Midbrain (tissue), 1 donor: ENCODE measurements around the gene SNRK.
A peak's percentile ranks its signal among the peaks of the same experiment; 100 is the strongest.

Experiments
- DNase-seq: peaks from one replicate; lab custom pipeline; 2025; lab: John Stamatoyannopoulos, UW

SNRK gene

GRCh38 chr3:43286115-43286840 lies at the start of gene SNRK:
SNRK (plus strand) TSS chr3:43286540; CDS start chr3:43303204, 16,664 bp downstream.
- DNase-seq, result peak; percentile 93

- no peak for DNase-seq
These were observed 47.5 kb upstream of the SNRK start for GRCh38 chr3:43238801-43239200.

- DNase-seq, result no peak
These were observed 46.6 kb upstream of the SNRK start for GRCh38 chr3:43239755-43240154.

DNA sequence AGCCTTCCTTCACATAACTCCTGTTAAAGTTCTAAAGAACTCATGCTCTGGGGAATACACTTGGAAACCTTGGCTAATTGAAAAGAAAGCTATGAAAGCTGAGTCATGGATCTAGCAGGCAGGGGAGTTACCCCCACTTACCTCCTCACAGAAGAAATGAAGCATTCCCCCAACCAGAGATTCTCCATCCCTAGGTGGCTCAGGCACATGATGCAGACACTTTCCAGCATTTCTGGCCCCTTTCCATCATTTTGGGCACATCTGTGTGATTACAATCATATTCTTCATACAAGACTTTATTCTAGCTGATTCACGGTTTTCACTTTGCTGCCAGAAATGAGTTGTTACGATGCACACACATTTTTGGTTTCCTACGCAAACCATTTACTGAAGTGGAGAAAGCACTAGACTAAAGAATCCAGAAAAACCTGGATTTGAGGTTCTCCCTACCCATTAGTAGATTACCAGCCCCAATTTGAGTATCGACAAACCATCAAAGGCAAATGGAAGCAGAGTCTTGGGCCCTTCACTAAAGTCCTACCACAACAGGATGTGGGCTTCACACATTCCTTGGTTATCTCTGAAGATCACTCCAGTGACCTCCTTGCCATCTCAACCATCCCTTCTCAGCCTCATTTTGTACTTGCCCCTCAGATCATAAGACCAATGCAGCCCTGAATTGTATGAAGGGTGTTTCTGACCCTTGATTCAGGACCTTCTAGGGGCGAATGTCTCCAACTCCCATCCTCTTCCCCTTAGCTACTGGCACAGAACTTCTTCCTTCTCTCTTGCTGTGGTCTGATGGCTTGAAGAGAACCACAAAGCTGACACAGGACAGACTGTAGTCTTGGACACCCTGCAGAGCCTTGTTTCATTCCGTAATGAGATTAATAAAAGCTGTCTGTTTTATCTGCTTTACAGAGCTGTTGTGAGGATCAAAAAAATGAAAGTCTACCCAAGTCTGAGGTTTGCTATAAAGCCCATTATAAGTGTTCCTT lies 42.5 kb upstream of the SNRK start:
- DNase-seq, result no peak

GRCh38 chr3:43244694-43245093 lies 41.6 kb upstream of the SNRK start:
- no peak for DNase-seq

- DNase-seq, result peak; percentile 32
These were observed 39.4 kb upstream of the SNRK start for GRCh38 chr3:43246976-43247375.

DNA sequence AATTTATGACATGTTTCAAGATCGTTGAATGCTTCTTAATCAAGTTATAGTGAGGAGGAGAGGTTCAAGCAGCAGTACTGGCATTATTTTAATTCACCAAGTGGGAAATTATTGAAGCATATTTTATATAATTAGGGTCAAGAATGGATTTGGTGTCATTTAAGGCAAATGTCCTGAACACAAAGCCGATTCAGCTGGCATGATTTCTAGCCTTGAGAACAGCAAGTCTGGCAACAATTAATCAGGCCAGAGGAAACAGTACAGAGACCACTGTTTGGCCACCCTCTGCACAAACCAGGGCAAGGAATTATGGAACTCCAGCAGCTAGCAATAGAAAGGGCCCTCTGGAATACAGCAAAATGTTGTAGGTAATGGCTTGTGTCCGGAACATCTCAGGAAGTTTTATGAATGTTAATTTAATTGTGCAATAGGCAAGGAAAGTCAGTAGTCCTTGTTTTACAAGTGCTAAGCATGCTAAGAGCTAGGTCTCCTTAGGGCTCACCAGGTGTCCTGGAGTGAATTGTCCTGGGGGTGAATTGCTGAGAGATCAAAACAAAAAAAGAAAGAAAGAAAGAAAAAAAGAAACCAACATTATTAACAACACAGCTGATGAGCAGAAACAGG lies 38.7 kb upstream of the SNRK start:
- DNase-seq, result peak; percentile 59

- DNase-seq, result no peak
These were observed 38.2 kb upstream of the SNRK start for GRCh38 chr3:43248185-43248583.

GRCh38 chr3:43248973-43249372 lies 37.4 kb upstream of the SNRK start:
- no peak for DNase-seq

GRCh38 chr3:43249405-43249804 lies 36.9 kb upstream of the SNRK start:
- no peak for DNase-seq

- no peak for DNase-seq
These were observed 33.0 kb upstream of the SNRK start for GRCh38 chr3:43253294-43253693.

- no peak for DNase-seq
These were observed 32.2 kb upstream of the SNRK start for GRCh38 chr3:43254125-43254524.

- no peak for DNase-seq
These were observed 30.7 kb upstream of the SNRK start for GRCh38 chr3:43255662-43256061.

DNA sequence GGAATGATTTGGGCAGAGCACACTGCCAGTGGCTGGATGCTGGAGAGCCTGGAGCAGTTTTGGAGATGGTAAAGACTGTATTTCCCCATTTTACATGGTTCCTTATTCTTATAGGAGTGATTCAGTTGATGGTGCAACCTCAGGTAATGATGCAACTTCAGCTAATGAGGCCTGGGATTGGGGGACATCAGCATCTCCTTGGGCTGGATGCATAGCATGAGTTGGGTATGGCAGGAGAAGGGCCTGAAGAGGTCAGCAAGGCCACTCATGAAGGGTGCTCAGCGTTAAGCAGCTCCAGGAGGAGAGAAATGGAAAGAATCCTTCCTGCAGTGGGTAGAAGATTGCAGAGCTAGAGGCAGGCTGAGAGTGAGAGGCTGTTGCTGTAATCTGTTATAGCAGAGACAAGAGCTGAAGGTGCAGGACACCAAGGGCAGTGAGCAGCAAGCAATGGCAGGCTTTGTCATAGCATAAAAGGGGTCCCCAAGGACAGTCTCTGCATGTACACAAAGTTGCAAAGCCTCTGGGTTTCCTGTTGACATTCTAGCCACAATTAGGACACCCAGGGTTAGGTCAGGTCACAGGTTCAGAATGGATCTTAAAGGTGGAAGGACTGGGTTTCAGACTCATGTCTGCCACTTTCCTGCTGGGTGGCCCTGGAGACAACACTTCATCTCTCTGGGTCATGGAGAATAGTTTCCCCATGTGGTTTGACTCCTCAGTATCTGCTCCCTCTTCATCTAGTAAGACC lies 29.5 kb upstream of the SNRK start:
- no peak for DNase-seq

DNA sequence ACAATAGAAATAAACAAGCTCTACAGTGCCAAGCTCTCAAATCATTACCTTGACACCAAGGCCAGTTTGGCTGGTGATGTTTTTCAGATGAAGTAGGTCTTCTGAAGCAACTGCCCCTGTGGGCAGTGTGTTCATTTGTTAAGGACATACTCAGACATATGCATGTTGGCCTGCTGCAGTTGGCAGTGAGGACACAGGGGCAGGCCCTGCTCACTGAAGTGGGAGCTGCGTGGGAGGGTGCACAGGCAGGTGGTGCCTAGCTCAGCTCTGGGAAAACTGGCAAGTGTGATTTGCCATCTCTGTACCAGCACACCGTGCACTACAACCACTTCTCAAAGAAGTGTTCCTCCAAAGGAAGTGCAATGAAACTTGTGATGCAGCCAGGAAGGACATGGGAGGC lies 28.5 kb upstream of the SNRK start:
- no peak for DNase-seq

- DNase-seq, result no peak
These were observed 26.7 kb upstream of the SNRK start for GRCh38 chr3:43259626-43260025.

- DNase-seq, result no peak
These were observed 25.9 kb upstream of the SNRK start for GRCh38 chr3:43260412-43260811.

DNA sequence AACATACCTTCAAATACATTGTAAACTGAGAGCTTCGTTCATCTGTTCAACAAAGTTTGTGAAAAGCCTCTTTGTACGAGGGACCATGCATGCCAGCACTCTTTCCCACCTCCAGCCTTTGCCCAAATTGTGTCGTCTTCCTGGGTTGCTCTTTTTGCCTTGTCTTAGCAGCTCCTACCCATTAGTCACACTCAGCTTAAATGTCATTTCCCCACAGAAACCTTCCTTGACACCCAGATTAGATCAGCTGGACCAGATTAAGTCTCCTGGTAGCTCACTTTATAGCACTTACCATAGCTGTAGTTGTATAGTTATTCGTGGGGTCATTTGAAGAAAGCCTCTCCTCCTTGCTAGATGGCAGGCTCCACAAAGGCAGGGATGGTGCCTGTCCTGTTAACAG lies 24.1 kb upstream of the SNRK start:
- no peak for DNase-seq

GRCh38 chr3:43266451-43266850 lies 19.9 kb upstream of the SNRK start:
- no peak for DNase-seq

DNA sequence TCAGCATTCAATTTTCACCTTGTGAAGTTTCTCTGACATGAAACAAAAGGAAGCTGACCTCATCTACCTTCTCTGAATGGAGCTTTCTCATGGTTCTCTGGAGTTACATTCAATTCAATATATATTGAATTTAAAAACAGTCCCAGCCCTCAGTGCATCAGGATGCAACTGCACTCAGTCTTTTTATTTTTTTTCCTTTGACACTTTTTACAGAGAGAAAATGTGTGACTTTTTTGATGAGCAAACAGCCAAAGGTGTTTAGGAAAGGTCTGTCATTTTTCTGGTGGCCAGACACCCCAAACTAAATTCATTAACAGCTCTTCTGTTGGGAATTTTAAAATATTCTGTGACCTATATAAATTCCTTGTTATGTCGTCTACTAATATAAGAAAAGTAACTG lies 19.3 kb upstream of the SNRK start:
- no peak for DNase-seq

GRCh38 chr3:43268636-43269035 lies 17.7 kb upstream of the SNRK start:
- DNase-seq, result no peak

DNA sequence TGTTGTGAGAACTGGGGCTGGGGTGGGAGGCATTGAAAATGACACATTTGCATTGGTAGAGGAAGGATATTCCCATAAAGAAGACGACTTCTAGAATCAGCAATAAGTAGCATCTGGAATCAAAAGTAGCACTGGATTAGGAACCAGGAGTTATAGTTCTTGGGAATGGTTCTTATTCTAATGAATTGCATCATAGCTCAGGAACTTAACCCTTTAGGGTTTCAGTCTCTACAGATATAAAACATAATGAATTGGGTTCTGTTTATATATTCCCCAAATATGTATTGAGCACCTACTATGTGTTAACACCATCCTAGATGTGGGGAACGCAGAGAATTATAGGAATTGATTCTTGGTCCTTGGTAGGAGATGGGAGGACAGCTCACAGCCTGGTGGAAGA lies 16.3 kb upstream of the SNRK start:
- no peak for DNase-seq
